Esophagus (tissue), 2 donors: ENCODE results near the gene TADA2B. TPM values are rescaled to one million over a fixed set of nuclear protein-coding genes. Genes with fewer than 3 reads are reported as not detected.
"Not testable (repeated sequence)": the region's sequence is repeated elsewhere in the genome, so short reads cannot be mapped to it uniquely, and the experiment has no call there.

ENCODE experiments used
- H3K27ac ChIP-seq, 2 donors: one replicate each; pipeline ENCODE4 v1.5.1; 2013; ENCODE audit warnings: low read depth in 2 of 2, mild to moderate bottlenecking in 2 of 2, inconsistent platforms in 1 of 2, low read length in 1 of 2, moderate library complexity in 1 of 2
- H3K27me3 ChIP-seq, 2 donors: one replicate each; pipeline ENCODE4 v1.6.1; 2013; ENCODE audit warnings: low read length in 2 of 2, control low read depth in 1 of 2, mild to moderate bottlenecking in 1 of 2; ENCODE audit not compliant: insufficient read depth in 2 of 2, control insufficient read depth in 1 of 2
- H3K36me3 ChIP-seq, 2 donors: one replicate each; pipeline ENCODE4 v1.6.1; 2013; ENCODE audit warnings: low read length in 1 of 2; ENCODE audit not compliant: control insufficient read depth in 2 of 2, insufficient read depth in 2 of 2
- H3K4me1 ChIP-seq, 2 donors: one replicate each; pipeline ENCODE4 v1.6.1; 2013; ENCODE audit warnings: low read length in 1 of 2; ENCODE audit not compliant: control insufficient read depth in 2 of 2, insufficient read depth in 2 of 2
- H3K4me3 ChIP-seq, 2 donors: one replicate each; pipeline ENCODE4 v1.5.1; 2013; ENCODE audit warnings: low read length in 2 of 2, mild to moderate bottlenecking in 2 of 2, low read depth in 1 of 2, moderate library complexity in 1 of 2
- H3K9me3 ChIP-seq, 2 donors: one replicate each; pipeline ENCODE4 v1.6.1; 2013; ENCODE audit warnings: mild to moderate bottlenecking in 2 of 2, low read depth in 1 of 2, low read length in 1 of 2, moderate library complexity in 1 of 2; ENCODE audit not compliant: control insufficient read depth in 2 of 2, insufficient read depth in 1 of 2
- WGBS, 2 donors: extraction: QIAGEN DNeasy Blood & Tissue Kit; methylation state at CpG; one replicate each; pipeline ENCODE4 v1.1.7; 2013; 5-methylcytosine and 5-hydroxymethylcytosine counted together
- polyA plus RNA-seq, 2 donors: library from polyadenylated mRNA; stranded (reverse); fragments of 200-250 nt; gene quantifications; one replicate each; pipeline ENCODE4 v1.2.3, GENCODE V29; 2013
- donor health status: healthy with polysubstance abuse.
- donor health status: Bipolar disorder and iron deficiency.

Gene TADA2B
- polyA plus RNA-seq, 2 donors, result 8.4 to 8.5 TPM

GRCh38 chr4:7079483-7079882 lies 36.3 kb downstream of the TADA2B start:
- H3K9me3 ChIP-seq, H3K36me3 ChIP-seq, H3K27me3 ChIP-seq, H3K4me3 ChIP-seq, H3K27ac ChIP-seq, H3K4me1 ChIP-seq: not testable (repeated sequence)

GRCh38 chr4:7079909-7080308 lies 36.7 kb downstream of the TADA2B start:
- not testable (repeated sequence) for H3K27me3 ChIP-seq, H3K36me3 ChIP-seq, H3K9me3 ChIP-seq, H3K4me3 ChIP-seq, H3K4me1 ChIP-seq, H3K27ac ChIP-seq
- WGBS, 2 donors, result 63 to 69% methylated on average over 2 of the region's 2 CpGs

- WGBS, 2 donors, result 58 to 69% methylated on average over 9 of the region's 9 CpGs
- Histone ChIP-seq H3K27ac (no peak overlapping the region), H3K9me3 (peaks cover 0 to 3% of the 10 kb centered on the region in 2 donors), H3K36me3 (no peaks in the 10 kb centered on the region), H3K27me3 (no peaks in the 10 kb centered on the region), H3K4me3 (no peak overlapping the region), H3K4me1 (no peaks in the 10 kb centered on the region)
These were observed 40.7 kb downstream of the TADA2B start for GRCh38 chr4:7083597-7084563.

GRCh38 chr4:7084564-7084961 lies 41.4 kb downstream of the TADA2B start:
- WGBS, 2 donors, result 48 to 56% methylated on average over 9 of the region's 9 CpGs
- H3K27ac ChIP-seq, H3K4me3 ChIP-seq, H3K27me3 ChIP-seq, H3K36me3 ChIP-seq, H3K4me1 ChIP-seq, H3K9me3 ChIP-seq: not testable (repeated sequence)

DNA sequence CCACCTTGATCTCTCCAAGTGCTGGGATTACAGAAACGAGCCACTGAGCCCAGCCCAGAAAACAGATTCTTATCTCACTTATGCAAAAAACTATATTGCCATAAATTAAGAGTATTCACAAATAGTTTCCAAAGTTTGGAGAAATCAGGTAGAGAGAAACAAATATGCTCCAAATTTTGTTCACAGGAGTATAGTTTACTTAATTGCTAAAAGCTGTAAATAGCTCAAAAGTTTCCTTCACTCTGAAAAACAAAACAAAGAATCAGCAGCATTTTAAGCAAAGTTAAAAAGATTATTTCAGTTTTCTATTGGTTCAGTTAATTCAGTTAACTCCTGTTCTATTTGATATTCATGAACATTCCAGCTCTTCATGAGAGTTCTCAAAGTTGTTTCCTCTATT lies 43.2 kb downstream of the TADA2B start:
- Histone ChIP-seq H3K27me3 (no peaks in the 10 kb centered on the region), H3K36me3 (no peaks in the 10 kb centered on the region), H3K9me3 (peaks cover 0 to 3% of the 10 kb centered on the region in 2 donors), H3K4me3 (no peak overlapping the region), H3K27ac (no peak overlapping the region), H3K4me1 (no peaks in the 10 kb centered on the region)
- WGBS, 2 donors, result 28 to 44% methylated on average over 1 of the region's 1 CpG

- peaks cover 0 to 3% of the 10 kb centered on the region in 2 donors for H3K9me3 ChIP-seq
- no peak overlapping the region for H3K4me3 ChIP-seq
- H3K27ac ChIP-seq, result no peak overlapping the region
- H3K27me3 ChIP-seq, result no peaks in the 10 kb centered on the region
- no peaks in the 10 kb centered on the region for H3K36me3 ChIP-seq
- no peaks in the 10 kb centered on the region for H3K4me1 ChIP-seq
- WGBS, 2 donors, result 66 to 70% methylated on average over 3 of the region's 3 CpGs
These were observed 43.9 kb downstream of the TADA2B start for GRCh38 chr4:7087036-7087435.

DNA sequence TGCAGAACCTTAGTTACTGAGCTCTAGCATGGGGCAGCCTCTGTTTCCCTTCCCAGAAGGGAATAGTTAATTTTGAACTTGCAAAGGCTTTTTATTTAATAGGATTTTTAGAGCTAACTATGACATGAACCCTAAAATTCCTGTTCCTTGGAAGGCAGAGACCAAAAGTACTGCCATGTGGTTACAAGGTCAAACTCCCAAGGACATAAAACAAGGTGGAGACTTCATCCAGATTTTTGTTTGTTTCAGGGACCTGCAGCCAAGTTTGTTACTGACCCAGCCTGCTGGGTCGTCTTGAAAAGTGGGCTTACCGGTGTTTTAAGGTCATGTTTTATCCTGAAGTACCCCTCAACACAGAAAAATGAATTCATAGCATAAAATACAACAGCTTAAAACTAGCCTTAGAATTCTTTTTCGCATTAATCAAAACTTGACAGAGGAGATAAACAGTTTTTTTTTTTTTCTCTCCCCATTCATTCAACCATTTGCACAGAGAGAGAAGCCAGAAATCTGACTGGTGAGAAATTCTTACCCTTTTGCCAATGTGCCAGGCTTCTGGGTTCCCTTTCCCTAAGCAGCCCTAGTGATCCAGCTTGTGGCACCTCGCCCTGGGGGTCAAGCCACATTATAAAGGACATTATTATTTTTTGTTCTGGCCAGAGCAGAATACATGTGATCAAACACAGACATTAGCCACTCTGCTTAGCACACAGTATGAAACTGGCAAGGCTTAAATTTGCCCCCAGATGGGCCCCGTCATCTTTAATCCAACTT lies 46.2 kb downstream of the TADA2B start:
- no peaks in the 10 kb centered on the region for H3K4me1 ChIP-seq
- H3K9me3 ChIP-seq, result no peaks in the 10 kb centered on the region
- no peaks in the 10 kb centered on the region for H3K27me3 ChIP-seq
- no peak overlapping the region for H3K4me3 ChIP-seq
- no peaks in the 10 kb centered on the region for H3K36me3 ChIP-seq
- H3K27ac ChIP-seq, result no peak overlapping the region
- 36 to 39% methylated on average over 5 of the region's 5 CpGs for WGBS, 2 donors

DNA sequence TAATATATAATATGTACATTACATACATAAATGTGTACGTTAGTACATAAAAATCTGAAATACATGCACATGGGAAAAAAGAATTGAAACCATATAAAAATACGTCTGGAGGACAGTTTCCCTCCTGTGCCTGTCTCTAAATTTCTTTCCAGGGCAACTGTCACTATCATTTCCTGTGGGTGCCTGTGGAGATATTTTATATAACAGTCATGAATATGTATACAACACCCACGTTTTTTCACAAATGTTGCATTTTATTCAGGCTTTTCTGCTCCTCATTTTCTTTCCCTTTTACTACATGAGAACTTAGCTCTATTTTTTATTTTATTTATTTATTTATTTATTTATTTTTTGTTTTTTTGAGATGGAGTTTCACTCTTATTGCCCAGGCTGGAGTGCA lies 48.9 kb downstream of the TADA2B start:
- Histone ChIP-seq H3K4me1 (peaks cover 0 to 4% of the 10 kb centered on the region in 2 donors), H3K9me3 (no peaks in the 10 kb centered on the region)
- WGBS, 2 donors, result 68 to 70% methylated on average over 3 of the region's 3 CpGs

GRCh38 chr4:7094916-7095315 lies 51.7 kb downstream of the TADA2B start:
- H3K4me3 ChIP-seq, result no peak overlapping the region
- H3K27me3 ChIP-seq, result no peaks in the 10 kb centered on the region
- peaks cover 0 to 4% of the 10 kb centered on the region in 2 donors for H3K4me1 ChIP-seq
- 48 to 66% methylated on average over 10 of the region's 10 CpGs for WGBS, 2 donors
- H3K36me3 ChIP-seq, result no peaks in the 10 kb centered on the region
- no peak overlapping the region for H3K27ac ChIP-seq
- no peaks in the 10 kb centered on the region for H3K9me3 ChIP-seq

More for the DNA sequence above, 48.9 kb downstream of the TADA2B start:
- Histone ChIP-seq H3K36me3 (no peaks in the 10 kb centered on the region), H3K27ac (no peak overlapping the region), H3K27me3 (no peaks in the 10 kb centered on the region), H3K4me3 (no peak overlapping the region)
